Subcutaneous abdominal adipose tissue (tissue), 5 donors: ENCODE results near the gene WWOX.

Experiments used
- H3K27ac ChIP-seq: one replicate; pipeline ENCODE4 v1.7.0; 2013; ENCODE audit warnings: low read depth, mild to moderate bottlenecking, inconsistent platforms, low read length, moderate library complexity
- H3K27me3 ChIP-seq, 5 donors: one replicate each; pipeline ENCODE4 v1.7.0; 2013; ENCODE audit warnings: low read length in 5 of 5, inconsistent platforms in 1 of 5; ENCODE audit not compliant: control insufficient read depth in 5 of 5, insufficient read depth in 4 of 5
- H3K36me3 ChIP-seq, 5 donors: one replicate each; pipeline ENCODE4 v1.7.0; 2013; ENCODE audit warnings: low read length in 5 of 5; ENCODE audit not compliant: control insufficient read depth in 5 of 5, insufficient read depth in 5 of 5
- H3K4me1 ChIP-seq, 5 donors: one replicate each; pipeline ENCODE4 v1.7.0; 2013; ENCODE audit warnings: low read length in 5 of 5, mild to moderate bottlenecking in 3 of 5, moderate library complexity in 1 of 5; ENCODE audit not compliant: control insufficient read depth in 5 of 5, insufficient read depth in 5 of 5
- H3K4me3 ChIP-seq, 5 donors: one replicate each; pipeline ENCODE4 v1.7.0; 2013; ENCODE audit warnings: low read length in 5 of 5, low read depth in 1 of 5
- H3K9ac ChIP-seq, 5 donors: one replicate each; pipeline ENCODE4 v1.7.0; 2013; ENCODE audit warnings: low read length in 5 of 5, mild to moderate bottlenecking in 4 of 5, moderate library complexity in 3 of 5
- H3K9me3 ChIP-seq, 5 donors: one replicate each; pipeline ENCODE4 v1.7.0; 2013; ENCODE audit warnings: low read length in 5 of 5; ENCODE audit not compliant: control insufficient read depth in 5 of 5
- donor health status: healthy.
- donor health status: healthy.
- donor health status: healthy.
- donor health status: healthy.
- donor health status: healthy.

The WWOX gene

GRCh38 chr16:79185711-79186110, 1086.3 kb downstream of the WWOX start:
- H3K27ac ChIP-seq = no peak overlapping the region
- H3K27me3 ChIP-seq = no peaks in the 10 kb centered on the region

GRCh38 chr16:79186196-79186595, 1086.7 kb downstream of the WWOX start:
- H3K36me3 ChIP-seq = no peaks in the 10 kb centered on the region
- H3K4me3 ChIP-seq = no peak overlapping the region
- H3K9me3 ChIP-seq = no peaks in the 10 kb centered on the region
- no peak overlapping the region for H3K27ac ChIP-seq
- H3K4me1 ChIP-seq = peaks cover 0 to 20% (median 0%) of the 10 kb centered on the region in 5 donors
- H3K9ac ChIP-seq = no peak overlapping the region
- H3K27me3 ChIP-seq = no peaks in the 10 kb centered on the region

More at GRCh38 chr16:79185711-79186110, 1086.3 kb downstream of the WWOX start:
- Histone ChIP-seq H3K9me3 (no peaks in the 10 kb centered on the region), H3K36me3 (no peaks in the 10 kb centered on the region), H3K9ac (no peak overlapping the region), H3K4me1 (peaks cover 0 to 23% (median 0%) of the 10 kb centered on the region in 5 donors), H3K4me3 (no peak overlapping the region)

DNA sequence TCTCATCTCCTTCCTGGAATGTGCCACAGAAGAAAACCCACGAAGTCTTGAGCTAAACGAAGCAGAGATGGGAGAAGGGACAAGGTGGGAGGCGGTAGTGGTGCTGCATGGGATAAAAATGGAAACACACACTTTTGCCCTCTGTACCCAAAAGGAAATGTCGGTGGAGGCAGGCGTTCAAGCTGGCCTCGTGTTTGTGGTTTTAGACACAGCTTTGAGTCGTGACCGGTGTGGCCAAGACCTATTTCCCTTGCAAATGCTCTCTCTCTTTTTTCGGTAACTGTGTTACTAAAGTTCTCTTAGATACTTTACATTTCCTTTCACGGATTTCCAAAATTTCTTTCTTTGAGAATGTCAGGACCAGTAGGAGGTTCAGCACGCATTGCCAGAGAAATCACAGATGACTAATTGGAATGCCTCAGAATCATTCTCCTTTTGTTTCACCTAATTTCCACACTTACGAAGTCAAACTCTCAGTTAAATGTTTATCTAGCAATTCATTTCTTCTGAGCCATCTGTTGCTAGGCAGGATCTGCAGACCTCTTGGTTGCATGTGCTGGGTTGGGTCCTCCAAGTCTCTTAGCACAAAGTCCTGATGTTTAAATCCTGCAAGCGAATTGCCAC, 1088.8 kb downstream of the WWOX start:
- no peak overlapping the region for H3K4me3 ChIP-seq
- H3K27me3 ChIP-seq = no peaks in the 10 kb centered on the region
- no peaks in the 10 kb centered on the region for H3K9me3 ChIP-seq
- peaks cover 0 to under 1% (median 0%) of the 10 kb centered on the region in 5 donors for H3K4me1 ChIP-seq
- no peak overlapping the region for H3K27ac ChIP-seq
- no peak overlapping the region for H3K9ac ChIP-seq
- H3K36me3 ChIP-seq = no peaks in the 10 kb centered on the region

DNA sequence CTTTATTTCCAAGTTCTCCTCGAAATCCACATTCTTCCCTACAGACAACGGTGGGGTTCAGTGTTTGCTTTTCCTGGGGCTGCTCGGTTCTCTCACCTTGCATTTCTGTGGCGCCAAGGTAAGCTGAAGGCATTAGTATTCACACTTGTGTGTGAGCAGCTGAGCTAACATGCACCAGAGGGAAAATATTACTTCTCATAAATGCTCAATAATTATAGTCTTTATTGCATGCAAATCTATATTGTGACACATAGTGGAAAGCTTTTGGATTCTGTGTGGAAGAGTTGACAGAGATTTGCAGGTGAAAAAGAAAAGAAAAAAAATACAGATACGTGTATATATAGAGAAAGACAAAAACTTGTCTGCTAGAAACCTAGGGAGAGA, 1089.3 kb downstream of the WWOX start:
- Histone ChIP-seq H3K9ac (no peak overlapping the region), H3K4me1 (no peaks in the 10 kb centered on the region), H3K36me3 (no peaks in the 10 kb centered on the region), H3K9me3 (no peaks in the 10 kb centered on the region), H3K27ac (no peak overlapping the region), H3K4me3 (no peak overlapping the region), H3K27me3 (no peaks in the 10 kb centered on the region)

DNA sequence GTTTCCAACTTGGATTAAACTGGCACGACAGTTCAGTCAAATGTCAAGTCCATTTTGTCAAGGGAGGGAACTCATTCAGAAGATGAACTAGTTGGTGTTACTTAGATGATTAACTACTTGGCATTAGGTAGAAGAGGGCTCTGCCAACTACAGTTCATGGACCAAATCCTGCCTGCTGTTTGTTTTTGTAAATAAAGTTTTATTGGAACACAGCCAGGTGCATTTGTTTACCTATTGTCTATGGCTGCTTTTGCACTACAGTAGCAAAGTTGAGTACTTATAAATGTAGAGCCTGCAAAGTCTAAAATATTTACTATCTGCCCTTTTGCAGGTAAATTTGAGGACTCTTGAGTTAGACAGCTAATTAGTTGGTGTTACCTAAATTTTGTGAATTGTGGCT, 1091.1 kb downstream of the WWOX start:
- H3K9me3 ChIP-seq = no peaks in the 10 kb centered on the region
- no peaks in the 10 kb centered on the region for H3K27me3 ChIP-seq
- no peak overlapping the region for H3K27ac ChIP-seq
- H3K4me1 ChIP-seq = no peaks in the 10 kb centered on the region
- no peak overlapping the region for H3K4me3 ChIP-seq
- no peaks in the 10 kb centered on the region for H3K36me3 ChIP-seq
- no peak overlapping the region for H3K9ac ChIP-seq

DNA sequence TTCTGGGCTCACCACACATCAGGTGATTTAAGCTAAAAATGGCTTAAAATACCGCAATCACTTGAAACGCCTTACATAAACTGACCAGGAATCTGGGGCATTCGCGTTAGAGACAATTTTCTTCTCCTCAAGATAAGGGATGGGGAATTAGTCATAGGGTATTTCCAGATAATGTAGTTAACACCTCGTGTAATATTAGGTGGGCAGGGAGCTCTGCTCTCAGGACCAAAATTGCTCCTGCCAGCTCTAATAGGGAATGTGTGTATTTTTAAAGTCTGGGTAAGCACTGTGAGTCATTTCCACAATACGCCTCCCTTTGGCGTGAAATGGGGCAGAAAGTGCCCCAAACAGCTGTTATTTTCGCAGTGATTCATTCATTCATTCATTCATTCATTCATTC, 1092.5 kb downstream of the WWOX start:
- Histone ChIP-seq H3K27me3 (no peaks in the 10 kb centered on the region), H3K36me3 (no peaks in the 10 kb centered on the region), H3K9me3 (no peaks in the 10 kb centered on the region), H3K4me1 (no peaks in the 10 kb centered on the region), H3K9ac (no peak overlapping the region), H3K4me3 (no peak overlapping the region), H3K27ac (no peak overlapping the region)

DNA sequence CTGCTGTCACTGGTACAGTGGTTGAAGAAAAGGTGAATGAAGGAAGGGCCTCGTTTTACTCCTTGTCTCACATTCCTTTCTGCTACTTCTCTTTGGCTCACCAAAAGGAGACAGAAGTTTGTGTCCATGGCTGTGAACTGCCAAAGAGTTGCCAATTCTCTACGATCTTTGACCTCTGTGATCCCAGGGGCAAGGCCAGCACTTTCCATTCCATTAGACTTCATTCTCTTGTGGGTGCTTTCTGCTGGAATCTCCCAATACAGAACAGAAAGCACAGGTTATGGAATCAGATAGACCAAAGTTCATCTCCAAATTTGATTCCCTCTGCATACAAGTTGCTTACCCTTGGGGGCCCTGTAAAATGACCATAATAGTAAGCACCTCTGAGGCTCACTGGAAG, 1093.5 kb downstream of the WWOX start:
- Histone ChIP-seq H3K4me1 (no peaks in the 10 kb centered on the region), H3K4me3 (no peak overlapping the region), H3K9me3 (no peaks in the 10 kb centered on the region), H3K27me3 (no peaks in the 10 kb centered on the region), H3K9ac (no peak overlapping the region), H3K36me3 (no peaks in the 10 kb centered on the region), H3K27ac (no peak overlapping the region)

DNA sequence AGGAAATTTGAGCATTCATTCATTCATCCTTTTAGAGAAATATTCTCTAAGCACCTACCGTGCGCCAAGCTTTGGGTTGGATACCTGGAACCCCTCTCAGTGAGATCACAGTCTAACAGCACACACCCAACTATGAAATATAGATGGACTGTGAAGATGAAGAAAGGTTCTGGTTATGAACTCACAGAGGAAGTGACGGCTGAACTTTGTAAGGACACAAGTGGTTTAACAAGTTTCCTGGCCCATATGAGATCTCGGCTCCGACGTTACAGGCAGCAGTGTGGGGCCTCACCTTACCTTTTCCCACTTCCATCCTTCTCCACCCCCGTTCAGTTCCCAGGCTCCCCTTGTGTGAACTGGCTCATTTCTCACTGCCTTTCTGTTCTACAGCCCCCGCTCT, 1094.8 kb downstream of the WWOX start:
- Histone ChIP-seq H3K27ac (no peak overlapping the region), H3K9me3 (no peaks in the 10 kb centered on the region), H3K4me3 (no peak overlapping the region), H3K4me1 (no peaks in the 10 kb centered on the region), H3K27me3 (no peaks in the 10 kb centered on the region), H3K9ac (no peak overlapping the region), H3K36me3 (no peaks in the 10 kb centered on the region)

GRCh38 chr16:79195938-79196337, 1096.5 kb downstream of the WWOX start:
- Histone ChIP-seq H3K9me3 (no peaks in the 10 kb centered on the region), H3K27me3 (no peaks in the 10 kb centered on the region), H3K36me3 (no peaks in the 10 kb centered on the region), H3K27ac (no peak overlapping the region), H3K9ac (no peak overlapping the region), H3K4me3 (no peak overlapping the region), H3K4me1 (peaks cover 0 to 5% (median 0%) of the 10 kb centered on the region in 5 donors)

DNA sequence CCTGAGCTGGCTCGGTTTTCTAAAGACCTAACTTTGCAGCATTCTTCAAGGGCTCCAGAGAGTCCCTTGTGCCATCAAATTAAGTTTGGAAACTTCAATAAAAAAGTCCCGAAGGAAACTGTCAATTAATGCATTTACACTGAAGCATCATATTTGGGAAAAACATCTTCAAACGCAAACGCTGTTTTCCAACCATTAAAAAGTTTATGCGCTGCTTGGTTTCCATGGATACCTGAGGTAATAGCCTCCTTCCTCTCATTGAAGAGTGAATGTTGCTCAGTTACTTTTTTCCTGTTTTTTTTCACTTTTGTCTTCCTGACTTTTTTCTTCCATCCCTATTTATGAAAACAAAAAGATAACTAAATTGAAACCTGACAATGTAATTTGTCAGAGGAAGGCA, 1102.0 kb downstream of the WWOX start:
- Histone ChIP-seq H3K36me3 (no peaks in the 10 kb centered on the region), H3K4me3 (no peak overlapping the region), H3K27me3 (no peaks in the 10 kb centered on the region), H3K9ac (no peak overlapping the region), H3K9me3 (no peaks in the 10 kb centered on the region), H3K27ac (no peak overlapping the region), H3K4me1 (peaks cover 0 to 5% (median 0%) of the 10 kb centered on the region in 5 donors)

GRCh38 chr16:79202977-79203376, 1103.5 kb downstream of the WWOX start:
- no peak overlapping the region for H3K9ac ChIP-seq
- peaks cover 0 to 5% (median 0%) of the 10 kb centered on the region in 5 donors for H3K4me1 ChIP-seq
- no peaks in the 10 kb centered on the region for H3K27me3 ChIP-seq
- no peak overlapping the region for H3K27ac ChIP-seq
- no peaks in the 10 kb centered on the region for H3K36me3 ChIP-seq
- no peak overlapping the region for H3K4me3 ChIP-seq
- no peaks in the 10 kb centered on the region for H3K9me3 ChIP-seq
